ENCODE data around the gene CHMP1A.

DNA sequence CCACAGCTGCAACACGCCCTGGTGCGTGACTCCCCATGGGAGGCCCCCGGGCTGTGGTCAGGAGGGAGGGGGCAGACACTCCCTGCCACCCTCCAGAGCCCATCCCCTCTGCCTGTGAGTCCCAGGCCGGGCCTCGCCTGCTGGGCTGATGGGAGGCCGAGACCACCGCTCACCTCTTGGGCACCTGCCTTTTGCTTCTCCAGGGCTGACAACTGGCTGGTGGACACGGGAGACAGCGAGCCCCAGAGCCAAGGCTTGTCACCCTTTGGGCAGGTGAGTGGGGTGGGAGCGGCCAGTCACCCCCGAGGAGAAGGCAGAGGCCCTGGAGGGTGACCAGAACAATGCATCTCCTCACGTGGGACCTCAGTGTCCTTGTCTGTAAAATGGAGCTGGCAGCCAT lies 20.8 kb downstream of the CHMP1A start:
- TF ChIP-seq, protein P1, sequence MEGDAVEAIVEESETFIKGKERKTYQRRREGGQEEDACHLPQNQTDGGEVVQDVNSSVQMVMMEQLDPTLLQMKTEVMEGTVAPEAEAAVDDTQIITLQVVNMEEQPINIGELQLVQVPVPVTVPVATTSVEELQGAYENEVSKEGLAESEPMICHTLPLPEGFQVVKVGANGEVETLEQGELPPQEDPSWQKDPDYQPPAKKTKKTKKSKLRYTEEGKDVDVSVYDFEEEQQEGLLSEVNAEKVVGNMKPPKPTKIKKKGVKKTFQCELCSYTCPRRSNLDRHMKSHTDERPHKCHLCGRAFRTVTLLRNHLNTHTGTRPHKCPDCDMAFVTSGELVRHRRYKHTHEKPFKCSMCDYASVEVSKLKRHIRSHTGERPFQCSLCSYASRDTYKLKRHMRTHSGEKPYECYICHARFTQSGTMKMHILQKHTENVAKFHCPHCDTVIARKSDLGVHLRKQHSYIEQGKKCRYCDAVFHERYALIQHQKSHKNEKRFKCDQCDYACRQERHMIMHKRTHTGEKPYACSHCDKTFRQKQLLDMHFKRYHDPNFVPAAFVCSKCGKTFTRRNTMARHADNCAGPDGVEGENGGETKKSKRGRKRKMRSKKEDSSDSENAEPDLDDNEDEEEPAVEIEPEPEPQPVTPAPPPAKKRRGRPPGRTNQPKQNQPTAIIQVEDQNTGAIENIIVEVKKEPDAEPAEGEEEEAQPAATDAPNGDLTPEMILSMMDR (IDR thresholded peaks at IDR 0.05): no peak
- no peak for TF ChIP-seq POLR2A (IDR thresholded peaks at IDR 0.05)

Measured in body of pancreas (tissue), 4 donors.